H1 (cell line): ENCODE results near the gene MOV10L1. TPM values are rescaled to one million over a fixed set of nuclear protein-coding genes. Genes with fewer than 3 reads are reported as not detected.

Source experiments
- CTCF ChIA-PET: fragments of 300-600 bp; sonication (Branson Sonifier 250); formaldehyde crosslinking; loops from one replicate; lab custom pipeline; 2021; ENCODE audit not compliant: partially characterized antibody; lab: Charles Lee
- POLR2A ChIA-PET: fragments of 300-600 bp; sonication (Branson Sonifier 250); formaldehyde crosslinking; loops from one replicate; lab custom pipeline; 2021; ENCODE audit warnings: inconsistent platforms; ENCODE audit not compliant: partially characterized antibody; lab: Charles Lee
- DNase-seq, 2 experiments: peaks; one replicate each; pipeline versions ENCODE4 v3.0.0 to v3.0.0-alpha.2; 2010 to 2022; ENCODE audit warnings: low spot score in 2 of 2, low read depth in 1 of 2, mixed read lengths in 1 of 2
- FAIRE-seq: peaks from 2 replicates; lab custom pipeline; 2011; peaks lifted over from hg19 to GRCh38; lab: Jason Lieb, UNC
- H2AFZ ChIP-seq: 2 replicates; pipeline ENCODE4 v1.8.1; 2012; ENCODE audit warnings: low read length, inconsistent platforms
- H2AK5ac ChIP-seq: 2 replicates; pipeline ENCODE4 v1.6.1; 2013; ENCODE audit warnings: low read depth, low read length
- H2BK120ac ChIP-seq: replicated peaks from 2 replicates; pipeline ENCODE3; 2013; ENCODE audit warnings: low read depth, low read length, inconsistent platforms
- H2BK12ac ChIP-seq: 2 replicates; pipeline ENCODE4 v1.6.1; 2013; ENCODE audit warnings: low read depth, low read length
- H2BK15ac ChIP-seq: 2 replicates; pipeline ENCODE4 v1.6.1; 2013; ENCODE audit warnings: low read length
- H2BK20ac ChIP-seq: 2 replicates; pipeline ENCODE4 v1.6.1; 2013; ENCODE audit warnings: low read length
- H2BK5ac ChIP-seq: 2 replicates; pipeline ENCODE4 v1.6.1; 2013; ENCODE audit warnings: low read depth, low read length
- H3K14ac ChIP-seq: 2 replicates; pipeline ENCODE4 v1.6.1; 2013; ENCODE audit warnings: inconsistent platforms; ENCODE audit not compliant: insufficient read length
- H3K18ac ChIP-seq: 2 replicates; pipeline ENCODE4 v1.6.1; 2013; ENCODE audit warnings: low read length; ENCODE audit errors: extremely low read depth
- H3K23ac ChIP-seq: 2 replicates; pipeline ENCODE4 v1.6.1; 2013; ENCODE audit warnings: inconsistent platforms; ENCODE audit not compliant: insufficient read length
- H3K23me2 ChIP-seq: 2 replicates; pipeline ENCODE4 v1.6.1; 2013; ENCODE audit warnings: low read depth, low read length
- H3K27ac ChIP-seq: 2 replicates; pipeline ENCODE4 v1.6.1; 2011; ENCODE audit warnings: low read depth, low read length, inconsistent platforms
- H3K27me3 ChIP-seq, 4 experiments: replicated peaks in 1 of 4; 1 replicate in 1 of 4; 2 replicates in 3 of 4; pipeline versions ENCODE4 v1.6.1 to v1.8.1; 2011 to 2013; ENCODE audit warnings: low read length in 3 of 4, mild to moderate bottlenecking in 3 of 4, inconsistent platforms in 2 of 4, mixed read lengths in 2 of 4, moderate library complexity in 1 of 4; ENCODE audit not compliant: control insufficient read depth in 3 of 4, insufficient read depth in 3 of 4; ENCODE audit errors: extremely low read depth in 1 of 4
- H3K36me3 ChIP-seq, 4 experiments: 2 replicates each; pipeline versions ENCODE4 v1.6.1 to v1.8.1; 2011 to 2013; ENCODE audit warnings: mild to moderate bottlenecking in 4 of 4, low read length in 3 of 4, moderate library complexity in 2 of 4, control low read depth in 1 of 4, inconsistent platforms in 1 of 4; ENCODE audit not compliant: insufficient read depth in 4 of 4, control insufficient read depth in 2 of 4
- H3K4ac ChIP-seq: replicated peaks from 2 replicates; pipeline ENCODE3; 2013; ENCODE audit warnings: low read length, low read depth, mixed read lengths, inconsistent platforms; ENCODE audit not compliant: insufficient read length
- H3K4me1 ChIP-seq, 4 experiments: replicated peaks in 1 of 4; 1 replicate in 1 of 4; 2 replicates in 3 of 4; pipeline versions ENCODE4 v1.6.1 to v1.8.1; 2011 to 2013; ENCODE audit warnings: low read length in 3 of 4, inconsistent platforms in 2 of 4, mixed read lengths in 1 of 4; ENCODE audit not compliant: insufficient read depth in 4 of 4, control insufficient read depth in 3 of 4
- H3K4me2 ChIP-seq, 2 experiments: 2 replicates each; pipeline versions ENCODE4 v1.6.1 to v1.8.1; 2011 to 2013; ENCODE audit warnings: low read depth in 2 of 2, low read length in 2 of 2, control low read depth in 1 of 2, inconsistent platforms in 1 of 2, mild to moderate bottlenecking in 1 of 2; ENCODE audit not compliant: insufficient read depth in 1 of 2
- H3K4me3 ChIP-seq, 4 experiments: fragments of 200-600, 300-600 bp in 1 of 4; sonication (generic), shearing (Covaris generic), sonication (Bioruptor Twin) in 1 of 4; 2 replicates each; pipeline versions ENCODE4 v1.5.1 to v1.8.1; 2011 to 2016; ENCODE audit warnings: low read length in 4 of 4, low read depth in 3 of 4, control low read depth in 2 of 4, inconsistent platforms in 2 of 4, mild to moderate bottlenecking in 2 of 4, mixed read lengths in 1 of 4, moderate library complexity in 1 of 4; ENCODE audit not compliant: insufficient read depth in 2 of 4; ENCODE audit errors: extremely low read depth in 1 of 4
- H3K56ac ChIP-seq: replicated peaks from 2 replicates; pipeline ENCODE3; 2013; ENCODE audit warnings: low read depth, mild to moderate bottlenecking, mixed read lengths, low read length, inconsistent platforms; ENCODE audit not compliant: insufficient read length
- H3K79me1 ChIP-seq: 2 replicates; pipeline ENCODE4 v1.6.1; 2013; ENCODE audit warnings: low read depth, low read length, control low read depth
- H3K79me2 ChIP-seq, 2 experiments: 2 replicates each; pipeline versions ENCODE4 v1.6.1 to v1.8.1; 2012 to 2013; ENCODE audit warnings: low read length in 2 of 2, mild to moderate bottlenecking in 2 of 2, inconsistent platforms in 1 of 2; ENCODE audit not compliant: insufficient read depth in 2 of 2, control insufficient read depth in 1 of 2
- H3K9ac ChIP-seq, 4 experiments: replicated peaks in 1 of 4; 1 replicate in 1 of 4; 2 replicates in 3 of 4; pipeline versions ENCODE4 v1.6.1 to v1.8.1; 2011 to 2013; ENCODE audit warnings: low read depth in 3 of 4, low read length in 3 of 4, control low read depth in 2 of 4, mild to moderate bottlenecking in 2 of 4, moderate library complexity in 2 of 4, inconsistent platforms in 1 of 4; ENCODE audit errors: extremely low read depth in 1 of 4
- H3K9me3 ChIP-seq, 2 experiments: 2 replicates each; pipeline versions ENCODE4 v1.6.1 to v1.8.1; 2012 to 2013; ENCODE audit warnings: mild to moderate bottlenecking in 2 of 2, moderate library complexity in 2 of 2, control low read depth in 1 of 2, inconsistent platforms in 1 of 2, low read depth in 1 of 2, low read length in 1 of 2, mixed read lengths in 1 of 2; ENCODE audit not compliant: insufficient read depth in 2 of 2
- H4K20me1 ChIP-seq, 2 experiments: replicated peaks in 1 of 2; 2 replicates each; pipeline versions ENCODE3 to v1.8.1; 2011 to 2013; ENCODE audit warnings: inconsistent platforms in 2 of 2, low read length in 2 of 2, mild to moderate bottlenecking in 1 of 2; ENCODE audit not compliant: insufficient read depth in 2 of 2, control insufficient read depth in 1 of 2
- H4K5ac ChIP-seq: 2 replicates; pipeline ENCODE4 v1.6.1; 2013; ENCODE audit warnings: low read length, low read depth, mixed read lengths, inconsistent platforms; ENCODE audit not compliant: insufficient read length
- H4K8ac ChIP-seq: 2 replicates; pipeline ENCODE4 v1.8.0; 2013; ENCODE audit warnings: mild to moderate bottlenecking, moderate library complexity, low read length, inconsistent platforms; ENCODE audit not compliant: insufficient read depth; ENCODE audit errors: extremely low read depth
- H4K91ac ChIP-seq: replicated peaks from 2 replicates; pipeline ENCODE3; 2013; ENCODE audit warnings: low read length, mixed read lengths, inconsistent platforms; ENCODE audit not compliant: insufficient read length
- FOSL1 ChIP-seq: IDR thresholded peaks from 2 replicates; pipeline ENCODE4 v1.6.1; 2011; ENCODE audit warnings: mild to moderate bottlenecking, low read depth, low read length, moderate library complexity; ENCODE audit not compliant: insufficient read depth
- KDM5A ChIP-seq: fragments of 200-600 bp; IDR thresholded peaks from 2 replicates; pipeline ENCODE4 v1.7.1; 2012; ENCODE audit warnings: mild to moderate bottlenecking, low read length, inconsistent platforms, mixed read lengths
- RAD21 ChIP-seq, 2 experiments: IDR thresholded peaks in 1 of 2; conservative IDR thresholded peaks in 1 of 2; 2 replicates each; pipeline ENCODE4 v1.6.1; 2011; ENCODE audit warnings: low read depth in 2 of 2, low read length in 2 of 2, improper control_type of control experiment in 1 of 2, inconsistent platforms in 1 of 2, mild to moderate bottlenecking in 1 of 2, moderate library complexity in 1 of 2
- USF2 ChIP-seq: IDR thresholded peaks from 2 replicates; pipeline ENCODE4 v1.6.1; 2011; ENCODE audit warnings: low read length, improper control_type of control experiment
- WGBS, 2 experiments: shearing (Covaris generic) in 1 of 2; methylation state at CpG; one replicate each; pipeline versions ENCODE4 v1.1.6 to v1.1.7; 2013 to 2015; ENCODE audit warnings: low lambda C conversion rate in 2 of 2, mixed read lengths in 2 of 2, inconsistent platforms in 1 of 2, low coverage in 1 of 2, missing lambda C conversion rate in 1 of 2; ENCODE audit not compliant: insufficient replicate concordance in 2 of 2, insufficient coverage in 1 of 2, insufficient read length in 1 of 2; ENCODE audit errors: extremely low coverage in 1 of 2, missing lambda C conversion rate in 1 of 2; 5-methylcytosine and 5-hydroxymethylcytosine counted together
- polyA plus RNA-seq, 7 experiments: library from polyadenylated mRNA; depleted of rRNA in 3 of 7; stranded (reverse) in 5 of 7; unstranded in 2 of 7; fragments of >200 nt in 5 of 7; fragments of 200-250 nt in 2 of 7; gene quantifications; 1 replicate in 5 of 7; 2 replicates in 1 of 7; 4 replicates in 1 of 7; pipeline versions ENCODE4 v1.2.1 to v1.2.3, GENCODE V29; 2011 to 2013; ENCODE audit warnings: missing spikeins in 2 of 7, mixed read lengths in 2 of 7
- total RNA-seq: library from RNA; stranded (reverse); fragmentation: NEBNext Ultra II Directional; extraction: Animal tissue kit (Norgen Biotek cat#: 25700); gene quantifications from 2 replicates; pipeline ENCODE4 v1.2.1, GENCODE V29; 2021

The MOV10L1 gene
- total and polyA plus RNA-seq, 2 of the 8 experiments (the other 6 are each of a cell fraction or from before 2014, with no cell fraction given), result 0.32 TPM; not detected in 1

- Histone ChIP-seq H2BK20ac (no peak overlapping the region), H4K5ac (no peak overlapping the region), H3K4me2 (no peak overlapping the region), H3K56ac (no peak overlapping the region), H3K4ac (no peak overlapping the region), H3K27ac (no peak overlapping the region), H3K79me1 (no peaks in the 10 kb centered on the region), H4K91ac (no peak overlapping the region), H2BK12ac (no peak overlapping the region), H2BK120ac (no peak overlapping the region), H3K14ac (no peak overlapping the region), H3K23ac (no peak overlapping the region), H4K20me1 (no peaks in the 10 kb centered on the region), H3K4me3 (no peak overlapping the region), H3K79me2 (no peaks in the 10 kb centered on the region), H2BK15ac (no peak overlapping the region), H3K9me3 (no peaks in the 10 kb centered on the region), H2AFZ (no peak overlapping the region), H3K9ac (no peak overlapping the region), H2BK5ac (no peak overlapping the region), H3K4me1 (peaks cover 0 to 1% (median 0%) of the 10 kb centered on the region in 4 experiments; a peak in 3 of 7 replicates), H3K36me3 (no peaks in the 10 kb centered on the region), H2AK5ac (no peak overlapping the region), H3K23me2 (no peaks in the 10 kb centered on the region), H3K27me3 (no peaks in the 10 kb centered on the region), H3K18ac (no peak overlapping the region), H4K8ac (no peak overlapping the region)
- DNase-seq (no peak), FAIRE-seq (no peak)
- ChIA-PET CTCF (interaction anchor here (0.9 kb wide), 1 partner anchor 47 kb away, joined by 3 read pairs; no protein-coding TSS in a partner anchor), POLR2A (no interaction called here)
- 94% methylated on average over 10 of the region's 13 CpGs; no CpG with 5 or more reads in 1 of the 2 experiments for WGBS, 2 experiments
- TF ChIP-seq KDM5A, result no peak
- TF ChIP-seq USF2, result no peak
- TF ChIP-seq FOSL1, result no peak
- no peak for TF ChIP-seq RAD21 (IDR thresholded peaks at IDR 0.05 in 1 of 2, conservative IDR thresholded peaks at IDR 0.05 in 1 of 2; ENCODE audit: low read depth in 2 of 2, low read length in 2 of 2)
These were observed 11.6 kb upstream of the MOV10L1 start for GRCh38 chr22:50078246-50078645.
